K562 (cell line): ENCODE results near the gene PLD1. TPM values are rescaled to one million over a fixed set of nuclear protein-coding genes. Genes with fewer than 3 reads are reported as not detected.

Experiments used
- ADNP ChIP-seq: fragments of 200-800 bp; sonication (Bioruptor generic); IDR thresholded peaks from 2 replicates; pipeline ENCODE4 v1.6.1; 2016; ENCODE audit warnings: missing genetic modification characterization, missing compliant biosample characterization
- BCOR ChIP-seq: fragments of 450-650 bp; IDR thresholded peaks from 2 replicates; pipeline ENCODE4 v1.6.1; 2016
- CAMTA2 ChIP-seq: fragments of 250-450 bp; sonication (Bioruptor Pico); conservative IDR thresholded peaks from 2 replicates; pipeline ENCODE4 v1.5.1; 2022
- E2F3 ChIP-seq: fragments of 250-450 bp; sonication (Bioruptor Pico); IDR thresholded peaks from 2 replicates; pipeline ENCODE4 v1.4.0; 2020; ENCODE audit warnings: mild to moderate bottlenecking
- ERF ChIP-seq: fragments of 450-650 bp; formaldehyde crosslinking; IDR thresholded peaks from 2 replicates; pipeline ENCODE4 v1.4.0; 2020; ENCODE audit warnings: mild to moderate bottlenecking, mixed read lengths
- HMG20B ChIP-seq: fragments of 250-450 bp; sonication (Bioruptor Pico); IDR thresholded peaks from 2 replicates; pipeline ENCODE4 v1.5.0; 2021; ENCODE audit warnings: mild to moderate bottlenecking
- KDM1A ChIP-seq, 2 experiments: fragments of 450-650 bp; IDR thresholded peaks; 2 replicates each; pipeline ENCODE4 v1.6.1; 2016; ENCODE audit warnings: mild to moderate bottlenecking in 2 of 2
- LEF1 ChIP-seq: fragments of 450-650 bp; IDR thresholded peaks from 2 replicates; pipeline ENCODE4 v1.6.1; 2016; ENCODE audit warnings: mild to moderate bottlenecking
- NCOA1 ChIP-seq: fragments of 450-650 bp; IDR thresholded peaks from 2 replicates; pipeline ENCODE4 v1.6.1; 2016; ENCODE audit warnings: low read depth
- RBM25 ChIP-seq: fragments of 200-400 bp; formaldehyde crosslinking; IDR thresholded peaks from 2 replicates; pipeline ENCODE4 v1.6.1; 2018; ENCODE audit warnings: low read length, low read depth, moderate library complexity; ENCODE audit not compliant: severe bottlenecking
- RBM34 ChIP-seq: fragments of 200-400 bp; formaldehyde crosslinking; IDR thresholded peaks from 2 replicates; pipeline ENCODE4 v1.6.1; 2018; ENCODE audit warnings: low read length, borderline replicate concordance; ENCODE audit not compliant: insufficient read depth
- RCOR1 ChIP-seq, 2 experiments: IDR thresholded peaks; 2 replicates each; pipeline ENCODE4 v1.6.1; 2012; ENCODE audit warnings: low read depth in 2 of 2, low read length in 2 of 2, borderline replicate concordance in 1 of 2, improper control_type of control experiment in 1 of 2
- ZNF232 ChIP-seq: sonication (generic); formaldehyde crosslinking; IDR thresholded peaks from 2 replicates; pipeline ENCODE4 v1.8.0; 2022; ENCODE audit warnings: mild to moderate bottlenecking, missing genetic modification reagents
- ZNF583 ChIP-seq: fragments of 250-450 bp; sonication (Bioruptor Pico); IDR thresholded peaks from 2 replicates; pipeline ENCODE4 v1.4.0; 2020
- polyA plus RNA-seq, 8 experiments: library from polyadenylated mRNA; depleted of rRNA in 4 of 8; stranded (reverse) in 5 of 8; unstranded in 3 of 8; fragments of >200 nt; fragmentation: Nextera tagmentation in 2 of 8; fragmentation: Illumina TruSeq in 1 of 8; extraction: Ambion mirVana in 2 of 8; extraction: Trizol in 1 of 8; gene quantifications; 2 replicates each; pipeline versions ENCODE4 v1.2.1 to v1.2.3, GENCODE V29; 2011 to 2014; ENCODE audit warnings: inconsistent platforms in 1 of 8, missing spikeins in 1 of 8
- total RNA-seq, 7 experiments: library from RNA; depleted of rRNA in 6 of 7; stranded (reverse); fragments of >200 nt in 6 of 7; fragmentation: Illumina TruSeq in 2 of 7; extraction: Trizol in 2 of 7; gene quantifications; 2 replicates each; pipeline versions ENCODE4 v1.2.1 to v1.2.3, GENCODE V29; 2011 to 2021; ENCODE audit warnings: low replicate concordance in 1 of 7
- TF ChIP-seq, protein P1 (sequence below): fragments of 250-450 bp; sonication (Bioruptor Pico); IDR thresholded peaks from 2 replicates; pipeline ENCODE4 v1.4.0; 2020
- TF ChIP-seq, protein P2 (sequence below): fragments of 250-450 bp; sonication (Bioruptor Pico); IDR thresholded peaks from 2 replicates; pipeline ENCODE4 v1.5.0; 2021; ENCODE audit warnings: mild to moderate bottlenecking, moderate library complexity
- TF ChIP-seq, protein P3 (sequence below), 2 experiments: fragments of 450-650 bp in 1 of 2; sonication (generic) in 1 of 2; formaldehyde crosslinking; conservative IDR thresholded peaks; 2 replicates each; pipeline versions ENCODE4 v1.4.0 to v1.8.1; 2020 to 2022; ENCODE audit warnings: mild to moderate bottlenecking in 1 of 2, missing genetic modification reagents in 1 of 2
- TF ChIP-seq, protein P4 (sequence below): fragments of 250-450 bp; sonication (Bioruptor Pico); IDR thresholded peaks from 2 replicates; pipeline ENCODE4 v1.6.1; 2021; ENCODE audit warnings: mild to moderate bottlenecking
- TF ChIP-seq, protein P5 (sequence below): fragments of 450-650 bp; formaldehyde crosslinking; IDR thresholded peaks from 2 replicates; pipeline ENCODE4 v1.4.0; 2022; ENCODE audit warnings: missing genetic modification characterization

Gene PLD1
- total and polyA plus RNA-seq, 9 of the 15 experiments (the other 6 are each of a cell fraction or from before 2014, with no cell fraction given): 8.4 to 26.1 (median 18.6) TPM

DNA sequence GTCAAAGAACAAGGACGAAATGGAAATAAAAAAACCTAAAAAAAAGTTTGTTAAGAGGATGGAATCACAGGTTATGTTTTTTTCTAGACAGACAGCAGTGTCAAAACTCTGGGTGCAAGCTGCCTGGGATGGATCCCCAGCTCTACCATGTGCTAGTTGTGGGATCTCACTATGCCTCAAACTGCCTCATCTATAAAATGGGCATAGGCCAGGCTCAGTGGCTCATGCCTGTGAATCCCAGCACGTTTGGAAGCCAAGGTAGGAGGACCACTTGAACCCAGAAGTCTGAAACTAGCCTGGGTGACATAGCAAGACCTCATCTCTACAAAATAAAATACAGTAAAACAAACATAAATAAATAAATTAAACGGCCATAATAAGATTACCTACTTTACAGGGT lies 4.6 kb downstream of the PLD1 start (continued):
- TF ChIP-seq, protein P1, sequence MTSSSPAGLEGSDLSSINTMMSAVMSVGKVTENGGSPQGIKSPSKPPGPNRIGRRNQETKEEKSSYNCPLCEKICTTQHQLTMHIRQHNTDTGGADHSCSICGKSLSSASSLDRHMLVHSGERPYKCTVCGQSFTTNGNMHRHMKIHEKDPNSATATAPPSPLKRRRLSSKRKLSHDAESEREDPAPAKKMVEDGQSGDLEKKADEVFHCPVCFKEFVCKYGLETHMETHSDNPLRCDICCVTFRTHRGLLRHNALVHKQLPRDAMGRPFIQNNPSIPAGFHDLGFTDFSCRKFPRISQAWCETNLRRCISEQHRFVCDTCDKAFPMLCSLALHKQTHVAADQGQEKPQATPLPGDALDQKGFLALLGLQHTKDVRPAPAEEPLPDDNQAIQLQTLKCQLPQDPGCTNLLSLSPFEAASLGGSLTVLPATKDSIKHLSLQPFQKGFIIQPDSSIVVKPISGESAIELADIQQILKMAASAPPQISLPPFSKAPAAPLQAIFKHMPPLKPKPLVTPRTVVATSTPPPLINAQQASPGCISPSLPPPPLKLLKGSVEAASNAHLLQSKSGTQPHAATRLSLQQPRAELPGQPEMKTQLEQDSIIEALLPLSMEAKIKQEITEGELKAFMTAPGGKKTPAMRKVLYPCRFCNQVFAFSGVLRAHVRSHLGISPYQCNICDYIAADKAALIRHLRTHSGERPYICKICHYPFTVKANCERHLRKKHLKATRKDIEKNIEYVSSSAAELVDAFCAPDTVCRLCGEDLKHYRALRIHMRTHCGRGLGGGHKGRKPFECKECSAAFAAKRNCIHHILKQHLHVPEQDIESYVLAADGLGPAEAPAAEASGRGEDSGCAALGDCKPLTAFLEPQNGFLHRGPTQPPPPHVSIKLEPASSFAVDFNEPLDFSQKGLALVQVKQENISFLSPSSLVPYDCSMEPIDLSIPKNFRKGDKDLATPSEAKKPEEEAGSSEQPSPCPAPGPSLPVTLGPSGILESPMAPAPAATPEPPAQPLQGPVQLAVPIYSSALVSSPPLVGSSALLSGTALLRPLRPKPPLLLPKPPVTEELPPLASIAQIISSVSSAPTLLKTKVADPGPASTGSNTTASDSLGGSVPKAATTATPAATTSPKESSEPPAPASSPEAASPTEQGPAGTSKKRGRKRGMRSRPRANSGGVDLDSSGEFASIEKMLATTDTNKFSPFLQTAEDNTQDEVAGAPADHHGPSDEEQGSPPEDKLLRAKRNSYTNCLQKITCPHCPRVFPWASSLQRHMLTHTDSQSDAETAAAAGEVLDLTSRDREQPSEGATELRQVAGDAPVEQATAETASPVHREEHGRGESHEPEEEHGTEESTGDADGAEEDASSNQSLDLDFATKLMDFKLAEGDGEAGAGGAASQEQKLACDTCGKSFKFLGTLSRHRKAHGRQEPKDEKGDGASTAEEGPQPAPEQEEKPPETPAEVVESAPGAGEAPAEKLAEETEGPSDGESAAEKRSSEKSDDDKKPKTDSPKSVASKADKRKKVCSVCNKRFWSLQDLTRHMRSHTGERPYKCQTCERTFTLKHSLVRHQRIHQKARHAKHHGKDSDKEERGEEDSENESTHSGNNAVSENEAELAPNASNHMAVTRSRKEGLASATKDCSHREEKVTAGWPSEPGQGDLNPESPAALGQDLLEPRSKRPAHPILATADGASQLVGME: no peak
- TF ChIP-seq NCOA1 (no peak), RBM34 (no peak), BCOR (peak; percentile 91), KDM1A (IDR thresholded peaks at IDR 0.05) (peak; percentile 38 to 65; a peak in 2 of 4 replicates), LEF1 (no peak), ZNF583 (no peak), E2F3 (no peak), ZNF232 (CRISPR knock-in tag) (no peak), RCOR1 (IDR thresholded peaks at IDR 0.05; ENCODE audit: borderline replicate concordance in 1 of 2, low read depth in 2 of 2, low read length in 2 of 2) (0 out of 4 replicates have a peak, but pooled peaks of 1 of the 2 experiments have one; percentile 7), RBM25 (peak; percentile 80), ADNP (tag) (peak; percentile 56; the same call in 1 of the 2 replicates), HMG20B (CRISPR knock-in tag) (no peak), ERF (no peak), CAMTA2 (no peak)
- TF ChIP-seq, protein P2, sequence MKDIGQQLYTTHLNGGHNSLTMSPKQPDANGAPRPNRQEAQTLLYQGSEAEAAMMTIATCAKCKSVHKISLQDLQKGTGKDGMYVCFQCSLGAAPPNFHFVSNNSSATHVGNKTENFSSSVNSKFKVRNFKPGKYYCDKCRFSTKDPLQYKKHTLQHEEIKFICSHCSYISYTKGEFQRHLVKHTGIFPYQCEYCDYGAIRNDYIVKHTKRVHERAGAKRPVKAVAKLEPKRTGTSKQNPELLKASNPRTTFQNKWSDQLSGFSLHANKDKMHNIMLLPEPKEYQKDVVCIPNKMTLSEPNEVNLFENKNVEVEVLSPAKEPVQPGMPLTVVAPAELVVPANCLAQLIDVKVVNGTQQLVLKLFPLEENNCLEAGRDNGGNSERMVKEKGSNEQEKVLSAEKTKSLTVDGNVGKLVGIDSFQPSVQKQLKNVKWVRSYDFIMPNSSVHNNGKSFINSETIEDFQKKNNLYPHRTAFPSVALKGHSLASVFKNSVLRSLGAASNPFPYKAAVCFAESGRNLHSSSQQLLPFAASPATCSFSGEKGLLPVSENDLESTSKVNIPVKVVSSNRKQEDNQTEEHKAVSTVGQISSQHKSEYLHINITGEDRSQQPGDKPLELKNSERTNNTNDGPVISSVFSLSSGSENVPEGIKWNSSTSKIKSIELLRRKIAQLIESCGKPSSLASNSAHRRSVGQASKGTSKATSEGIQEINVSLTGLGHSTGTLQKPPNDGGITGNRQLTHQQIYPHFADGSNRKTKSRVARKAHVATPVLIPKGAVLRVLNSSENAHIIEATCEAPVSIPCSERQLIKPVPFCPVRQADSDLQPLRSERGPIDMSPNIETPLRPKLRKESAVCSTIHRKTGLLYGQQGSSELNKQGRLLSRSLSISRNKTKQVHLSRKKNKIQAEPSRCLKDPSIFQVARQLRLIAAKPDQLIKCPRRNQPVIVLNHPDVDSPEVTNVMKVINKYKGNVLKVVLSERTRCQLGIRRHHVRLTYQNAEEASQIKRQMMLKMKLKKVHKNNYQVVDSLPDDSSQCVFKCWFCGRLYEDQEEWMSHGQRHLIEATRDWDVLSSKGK: no peak
- TF ChIP-seq, protein P3, sequence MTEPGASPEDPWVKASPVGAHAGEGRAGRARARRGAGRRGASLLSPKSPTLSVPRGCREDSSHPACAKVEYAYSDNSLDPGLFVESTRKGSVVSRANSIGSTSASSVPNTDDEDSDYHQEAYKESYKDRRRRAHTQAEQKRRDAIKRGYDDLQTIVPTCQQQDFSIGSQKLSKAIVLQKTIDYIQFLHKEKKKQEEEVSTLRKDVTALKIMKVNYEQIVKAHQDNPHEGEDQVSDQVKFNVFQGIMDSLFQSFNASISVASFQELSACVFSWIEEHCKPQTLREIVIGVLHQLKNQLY (CRISPR knock-in tag; conservative IDR thresholded peaks at IDR 0.05): no peak
- TF ChIP-seq, protein P4, sequence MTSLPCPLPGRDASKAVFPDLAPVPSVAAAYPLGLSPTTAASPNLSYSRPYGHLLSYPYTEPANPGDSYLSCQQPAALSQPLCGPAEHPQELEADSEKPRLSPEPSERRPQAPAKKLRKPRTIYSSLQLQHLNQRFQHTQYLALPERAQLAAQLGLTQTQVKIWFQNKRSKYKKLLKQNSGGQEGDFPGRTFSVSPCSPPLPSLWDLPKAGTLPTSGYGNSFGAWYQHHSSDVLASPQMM: no peak
- TF ChIP-seq, protein P5, sequence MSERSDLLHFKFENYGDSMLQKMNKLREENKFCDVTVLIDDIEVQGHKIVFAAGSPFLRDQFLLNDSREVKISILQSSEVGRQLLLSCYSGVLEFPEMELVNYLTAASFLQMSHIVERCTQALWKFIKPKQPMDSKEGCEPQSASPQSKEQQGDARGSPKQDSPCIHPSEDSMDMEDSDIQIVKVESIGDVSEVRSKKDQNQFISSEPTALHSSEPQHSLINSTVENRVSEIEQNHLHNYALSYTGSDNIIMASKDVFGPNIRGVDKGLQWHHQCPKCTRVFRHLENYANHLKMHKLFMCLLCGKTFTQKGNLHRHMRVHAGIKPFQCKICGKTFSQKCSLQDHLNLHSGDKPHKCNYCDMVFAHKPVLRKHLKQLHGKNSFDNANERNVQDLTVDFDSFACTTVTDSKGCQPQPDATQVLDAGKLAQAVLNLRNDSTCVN (CRISPR knock-in tag): no peak
